ENCODE data around the gene CLDN5. TPM values are rescaled to one million over a fixed set of nuclear protein-coding genes. Genes with fewer than 3 reads are reported as not detected.

Gene CLDN5
- polyA plus RNA-seq, 1 donor from 2014 or later: 0.66 TPM

DNA sequence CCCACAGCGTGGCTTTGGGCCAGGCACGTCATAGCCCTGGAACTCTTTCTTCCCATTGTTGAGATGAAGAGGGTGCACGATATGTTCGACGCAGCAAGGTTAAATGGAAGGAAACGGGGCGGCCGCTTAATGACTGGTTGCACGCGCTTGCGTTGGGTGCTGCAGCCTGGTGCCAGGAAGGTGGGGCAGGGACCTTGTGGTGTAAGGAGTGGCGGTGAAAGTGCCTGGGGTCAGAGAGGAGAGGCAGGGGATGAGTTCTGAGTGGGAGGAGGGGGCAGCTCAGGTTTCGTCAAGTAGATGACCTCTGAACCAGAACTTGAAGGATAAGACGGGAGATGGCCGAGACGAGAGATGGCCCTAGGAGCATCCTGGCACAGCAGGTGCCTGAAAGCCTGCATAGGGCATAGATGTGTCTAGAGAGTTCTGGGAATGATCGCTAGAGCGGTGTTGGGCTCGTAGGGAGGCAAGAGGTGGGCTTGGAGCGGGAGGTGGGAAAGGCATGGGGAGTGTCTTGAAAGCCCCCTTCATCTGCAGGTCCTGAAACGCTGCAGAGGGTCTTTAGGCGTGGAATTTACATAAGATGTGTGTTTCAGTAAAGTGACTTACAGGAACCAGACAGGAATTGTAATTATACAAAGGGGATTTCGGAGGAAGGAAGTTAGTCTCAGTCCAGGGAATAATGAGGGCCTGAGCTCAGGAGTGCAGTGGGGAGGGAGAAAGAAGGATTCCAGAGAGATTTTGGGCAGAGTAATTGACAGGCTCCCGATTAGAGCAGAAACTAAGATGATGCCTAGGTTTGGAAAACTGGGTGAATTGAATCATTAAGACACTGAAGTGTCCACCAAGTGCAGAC is 43.2 kb upstream of the CLDN5 start:
- Histone ChIP-seq H3K4me3 (ENCODE audit: low read length) (no peak overlapping the region), H3K27me3 (ENCODE audit: insufficient read depth, low read depth, low read length) (no peaks in the 10 kb centered on the region), H3K4me2 (ENCODE audit: low read length) (no peak overlapping the region), H3K9ac (ENCODE audit: low read length) (no peak overlapping the region), H3F3A (ENCODE audit: insufficient read depth, low read length, poor library complexity, severe bottlenecking) (no peaks in the 10 kb centered on the region), H3K9me2 (ENCODE audit: insufficient read depth, low read length) (no peaks in the 10 kb centered on the region), H3K27ac (ENCODE audit: low read length) (no peak overlapping the region), H3K9me3 (ENCODE audit: low read length) (no peaks in the 10 kb centered on the region), H3K36me3 (ENCODE audit: insufficient read depth, low read length) (no peaks in the 10 kb centered on the region), H3K79me2 (replicated peaks; ENCODE audit: insufficient read depth, low read length) (no peaks in the 10 kb centered on the region), H2AFZ (ENCODE audit: low read depth, low read length) (no peak overlapping the region), H4K20me1 (ENCODE audit: insufficient read depth) (no peaks in the 10 kb centered on the region)
- TF ChIP-seq EZH2 (IDR thresholded peaks at IDR 0.05; ENCODE audit: borderline replicate concordance, insufficient read depth, low read length, poor library complexity, severe bottlenecking): no peak
- no peak for TF ChIP-seq RAD21 (conservative IDR thresholded peaks at IDR 0.05)
- TF ChIP-seq MXI1 (conservative IDR thresholded peaks at IDR 0.05; ENCODE audit: poor library complexity, severe bottlenecking): no peak
- TF ChIP-seq, protein P1, sequence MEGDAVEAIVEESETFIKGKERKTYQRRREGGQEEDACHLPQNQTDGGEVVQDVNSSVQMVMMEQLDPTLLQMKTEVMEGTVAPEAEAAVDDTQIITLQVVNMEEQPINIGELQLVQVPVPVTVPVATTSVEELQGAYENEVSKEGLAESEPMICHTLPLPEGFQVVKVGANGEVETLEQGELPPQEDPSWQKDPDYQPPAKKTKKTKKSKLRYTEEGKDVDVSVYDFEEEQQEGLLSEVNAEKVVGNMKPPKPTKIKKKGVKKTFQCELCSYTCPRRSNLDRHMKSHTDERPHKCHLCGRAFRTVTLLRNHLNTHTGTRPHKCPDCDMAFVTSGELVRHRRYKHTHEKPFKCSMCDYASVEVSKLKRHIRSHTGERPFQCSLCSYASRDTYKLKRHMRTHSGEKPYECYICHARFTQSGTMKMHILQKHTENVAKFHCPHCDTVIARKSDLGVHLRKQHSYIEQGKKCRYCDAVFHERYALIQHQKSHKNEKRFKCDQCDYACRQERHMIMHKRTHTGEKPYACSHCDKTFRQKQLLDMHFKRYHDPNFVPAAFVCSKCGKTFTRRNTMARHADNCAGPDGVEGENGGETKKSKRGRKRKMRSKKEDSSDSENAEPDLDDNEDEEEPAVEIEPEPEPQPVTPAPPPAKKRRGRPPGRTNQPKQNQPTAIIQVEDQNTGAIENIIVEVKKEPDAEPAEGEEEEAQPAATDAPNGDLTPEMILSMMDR (IDR thresholded peaks at IDR 0.05; ENCODE audit: poor library complexity, severe bottlenecking): no peak
- TF ChIP-seq TAF1 (IDR thresholded peaks at IDR 0.05; ENCODE audit: low read depth): no peak
- TF ChIP-seq POLR2AphosphoS5 (IDR thresholded peaks at IDR 0.05): no peak

DNA sequence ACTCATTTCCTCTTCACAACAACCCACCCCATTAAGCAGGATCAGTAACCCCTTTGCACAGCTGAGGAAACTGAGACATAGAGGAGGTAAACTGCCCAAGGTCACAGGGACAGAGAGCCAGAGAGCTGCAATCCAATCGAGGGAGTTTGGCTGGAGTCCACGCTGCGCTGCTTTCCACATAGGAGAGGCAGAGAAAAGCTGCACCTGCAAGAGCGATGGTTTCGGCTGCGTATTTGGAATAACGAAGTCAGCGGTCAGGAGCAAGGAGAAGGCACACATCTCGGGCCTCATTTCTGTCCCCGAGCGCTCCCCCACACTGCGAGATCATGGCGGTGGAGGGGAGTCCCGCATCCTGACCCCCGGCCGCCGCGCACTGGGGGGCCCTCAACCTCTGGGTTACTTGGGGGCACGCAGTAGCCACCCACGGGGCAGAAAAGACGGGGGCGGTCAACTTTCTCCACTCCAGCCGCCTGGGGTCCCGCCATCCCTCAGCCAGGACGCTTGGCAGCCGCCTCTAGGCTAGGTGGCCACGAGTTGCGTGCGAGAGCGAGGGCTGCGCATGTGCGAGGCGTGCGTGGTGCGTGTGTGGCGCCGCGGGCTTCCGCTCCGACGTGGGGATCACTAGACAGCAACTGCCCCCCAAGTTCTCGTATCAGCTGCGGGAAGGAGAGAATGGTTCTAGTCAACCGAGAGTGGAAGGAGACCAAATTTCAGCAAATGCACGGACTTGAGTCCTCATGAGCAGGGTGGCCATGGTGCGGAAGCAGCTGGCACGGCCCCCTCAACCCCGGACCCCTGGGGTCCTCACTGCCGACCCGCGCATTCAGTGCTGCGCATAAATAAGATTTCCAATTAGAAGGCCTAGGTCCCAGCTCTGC is 42.3 kb upstream of the CLDN5 start:
- H3K27ac ChIP-seq (ENCODE audit: low read length): no peak overlapping the region
- H3K9me2 ChIP-seq (ENCODE audit: insufficient read depth, low read length): no peaks in the 10 kb centered on the region
- H3K27me3 ChIP-seq (ENCODE audit: insufficient read depth, low read depth, low read length): no peaks in the 10 kb centered on the region
- no peak overlapping the region for H3K4me3 ChIP-seq (ENCODE audit: low read length)
- no peaks in the 10 kb centered on the region for H3K36me3 ChIP-seq (ENCODE audit: insufficient read depth, low read length)
- no peaks in the 10 kb centered on the region for H3K9me3 ChIP-seq (ENCODE audit: low read length)
- no peak overlapping the region for H3K9ac ChIP-seq (ENCODE audit: low read length)
- TF ChIP-seq EZH2 (IDR thresholded peaks at IDR 0.05; ENCODE audit: borderline replicate concordance, insufficient read depth, low read length, poor library complexity, severe bottlenecking): no peak
- H3F3A ChIP-seq (ENCODE audit: insufficient read depth, low read length, poor library complexity, severe bottlenecking): no peaks in the 10 kb centered on the region
- H3K4me2 ChIP-seq (ENCODE audit: low read length): no peak overlapping the region
- no peaks in the 10 kb centered on the region for H3K79me2 ChIP-seq (replicated peaks; ENCODE audit: insufficient read depth, low read length)
- no peaks in the 10 kb centered on the region for H4K20me1 ChIP-seq (ENCODE audit: insufficient read depth)
- H2AFZ ChIP-seq (ENCODE audit: low read depth, low read length): no peak overlapping the region

DNA sequence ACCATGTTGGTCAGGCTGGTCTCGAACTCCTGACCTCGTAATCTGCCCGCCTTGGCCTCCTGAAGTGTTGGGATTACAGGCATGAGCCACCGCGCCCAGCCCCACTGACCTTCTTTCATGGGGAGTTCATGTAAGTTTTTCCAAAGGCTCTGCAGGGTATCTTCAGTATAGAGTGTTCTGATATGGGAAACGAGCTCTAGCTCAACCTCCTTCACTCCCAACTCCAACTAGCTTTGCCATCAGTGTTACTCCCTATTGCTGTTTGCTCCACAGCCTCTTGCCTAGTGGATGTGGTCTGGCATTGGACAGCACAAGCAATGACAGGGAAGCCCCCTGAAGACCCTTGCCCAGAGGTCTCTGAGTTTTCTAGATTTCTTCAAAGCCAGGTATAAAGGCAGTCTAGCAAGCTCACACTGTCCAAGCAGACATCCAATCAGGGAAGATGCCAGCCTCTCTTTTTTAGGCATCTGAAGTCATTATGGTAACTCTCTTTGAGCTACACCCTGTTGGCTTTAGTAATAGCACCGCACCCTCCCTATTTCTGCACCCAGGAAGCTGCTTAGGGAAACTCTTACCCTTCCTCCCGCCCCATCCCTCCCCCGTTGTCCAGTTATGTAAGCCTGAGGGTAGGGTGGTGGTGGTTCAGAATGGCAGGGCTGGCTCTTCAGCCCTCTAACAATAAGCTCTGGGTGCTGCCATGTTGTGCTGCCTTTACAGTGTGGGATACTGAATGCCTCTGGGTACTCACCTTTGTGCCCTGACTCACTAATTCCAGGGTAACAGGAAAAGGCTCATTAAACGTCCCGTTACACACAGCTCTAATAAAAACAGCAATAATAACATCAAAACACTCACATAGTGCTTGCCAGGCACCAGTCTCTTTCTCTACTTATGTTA is 41.4 kb upstream of the CLDN5 start:
- Histone ChIP-seq H3F3A (ENCODE audit: insufficient read depth, low read length, poor library complexity, severe bottlenecking) (no peaks in the 10 kb centered on the region), H3K79me2 (replicated peaks; ENCODE audit: insufficient read depth, low read length) (no peaks in the 10 kb centered on the region), H3K27me3 (ENCODE audit: insufficient read depth, low read depth, low read length) (no peaks in the 10 kb centered on the region), H3K36me3 (ENCODE audit: insufficient read depth, low read length) (no peaks in the 10 kb centered on the region), H3K27ac (ENCODE audit: low read length) (no peak overlapping the region), H3K4me2 (ENCODE audit: low read length) (no peak overlapping the region), H3K9me3 (ENCODE audit: low read length) (no peaks in the 10 kb centered on the region), H3K9me2 (ENCODE audit: insufficient read depth, low read length) (no peaks in the 10 kb centered on the region), H3K4me3 (ENCODE audit: low read length) (no peak overlapping the region), H4K20me1 (ENCODE audit: insufficient read depth) (no peaks in the 10 kb centered on the region), H2AFZ (ENCODE audit: low read depth, low read length) (no peak overlapping the region), H3K9ac (ENCODE audit: low read length) (no peak overlapping the region)
- TF ChIP-seq RAD21 (conservative IDR thresholded peaks at IDR 0.05) (no peak), SMC3 (conservative IDR thresholded peaks at IDR 0.05; ENCODE audit: poor library complexity) (no peak), POLR2AphosphoS5 (IDR thresholded peaks at IDR 0.05) (no peak), MXI1 (conservative IDR thresholded peaks at IDR 0.05; ENCODE audit: poor library complexity, severe bottlenecking) (no peak), TAF1 (IDR thresholded peaks at IDR 0.05; ENCODE audit: low read depth) (no peak), EZH2 (IDR thresholded peaks at IDR 0.05; ENCODE audit: borderline replicate concordance, insufficient read depth, low read length, poor library complexity, severe bottlenecking) (no peak)
- TF ChIP-seq, protein P2, sequence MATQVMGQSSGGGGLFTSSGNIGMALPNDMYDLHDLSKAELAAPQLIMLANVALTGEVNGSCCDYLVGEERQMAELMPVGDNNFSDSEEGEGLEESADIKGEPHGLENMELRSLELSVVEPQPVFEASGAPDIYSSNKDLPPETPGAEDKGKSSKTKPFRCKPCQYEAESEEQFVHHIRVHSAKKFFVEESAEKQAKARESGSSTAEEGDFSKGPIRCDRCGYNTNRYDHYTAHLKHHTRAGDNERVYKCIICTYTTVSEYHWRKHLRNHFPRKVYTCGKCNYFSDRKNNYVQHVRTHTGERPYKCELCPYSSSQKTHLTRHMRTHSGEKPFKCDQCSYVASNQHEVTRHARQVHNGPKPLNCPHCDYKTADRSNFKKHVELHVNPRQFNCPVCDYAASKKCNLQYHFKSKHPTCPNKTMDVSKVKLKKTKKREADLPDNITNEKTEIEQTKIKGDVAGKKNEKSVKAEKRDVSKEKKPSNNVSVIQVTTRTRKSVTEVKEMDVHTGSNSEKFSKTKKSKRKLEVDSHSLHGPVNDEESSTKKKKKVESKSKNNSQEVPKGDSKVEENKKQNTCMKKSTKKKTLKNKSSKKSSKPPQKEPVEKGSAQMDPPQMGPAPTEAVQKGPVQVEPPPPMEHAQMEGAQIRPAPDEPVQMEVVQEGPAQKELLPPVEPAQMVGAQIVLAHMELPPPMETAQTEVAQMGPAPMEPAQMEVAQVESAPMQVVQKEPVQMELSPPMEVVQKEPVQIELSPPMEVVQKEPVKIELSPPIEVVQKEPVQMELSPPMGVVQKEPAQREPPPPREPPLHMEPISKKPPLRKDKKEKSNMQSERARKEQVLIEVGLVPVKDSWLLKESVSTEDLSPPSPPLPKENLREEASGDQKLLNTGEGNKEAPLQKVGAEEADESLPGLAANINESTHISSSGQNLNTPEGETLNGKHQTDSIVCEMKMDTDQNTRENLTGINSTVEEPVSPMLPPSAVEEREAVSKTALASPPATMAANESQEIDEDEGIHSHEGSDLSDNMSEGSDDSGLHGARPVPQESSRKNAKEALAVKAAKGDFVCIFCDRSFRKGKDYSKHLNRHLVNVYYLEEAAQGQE (IDR thresholded peaks at IDR 0.05; ENCODE audit: borderline replicate concordance): no peak
- TF ChIP-seq, protein P1 (IDR thresholded peaks at IDR 0.05; ENCODE audit: poor library complexity, severe bottlenecking): no peak
